Fibroblast of pulmonary artery (primary cell): Measurements from ENCODE around the gene ASB8.
A peak's percentile ranks its signal among the peaks of the same experiment; 100 is the strongest.

Experiments
- DNase-seq: peaks from one replicate; pipeline ENCODE4 v3.0.0-alpha.2; 2010; ENCODE audit warnings: low read depth
- H3K4me3 ChIP-seq: replicated peaks from 2 replicates; pipeline ENCODE4 v1.5.1; 2011; ENCODE audit warnings: low read depth, mild to moderate bottlenecking, control low read depth, low read length, moderate library complexity
- CTCF ChIP-seq: IDR thresholded peaks from 2 replicates; pipeline ENCODE4 v1.5.1; 2011; ENCODE audit warnings: mild to moderate bottlenecking, control low read depth, low read length, inconsistent platforms; ENCODE audit errors: missing control alignments

ASB8 gene

GRCh38 chr12:48183091-48183875 lies 26.0 kb upstream of the ASB8 start, which contains the start of gene CCDC184:
Gene CCDC184 (plus strand): TSS chr12:48183644. CDS start chr12:48184123, 479 bp downstream.
- H3K4me3 ChIP-seq: peak within 1 kb of the TSS; percentile 73
- DNase-seq: peak; percentile 81
- TF ChIP-seq CTCF: peak; percentile 31

DNA sequence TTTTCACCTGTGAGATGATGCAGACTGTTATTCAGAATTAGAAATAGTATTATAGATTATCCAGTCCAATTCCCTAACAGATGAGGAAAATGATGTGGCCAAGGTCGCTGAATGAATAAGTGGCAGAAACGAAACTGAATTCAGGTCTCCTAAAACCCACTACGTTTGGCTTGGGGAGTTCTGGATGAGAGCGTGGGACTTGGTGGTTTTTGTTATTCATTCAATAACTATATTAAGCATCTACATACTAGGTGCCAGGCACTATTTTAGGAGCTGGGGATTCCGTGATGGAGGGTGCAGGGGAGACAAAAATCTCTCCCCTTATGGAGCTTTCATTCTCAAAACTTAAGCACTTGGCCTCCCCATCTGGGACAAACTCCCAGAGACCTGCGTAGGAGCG lies 25.3 kb upstream of the ASB8 start:
- no peak for DNase-seq
- TF ChIP-seq CTCF: no peak
- H3K4me3 ChIP-seq: peak overlapping the region; percentile 73

GRCh38 chr12:48180857-48181495 lies 23.7 kb upstream of the ASB8 start:
- no peak for DNase-seq
- H3K4me3 ChIP-seq: no peak overlapping the region
- no peak for TF ChIP-seq CTCF

DNA sequence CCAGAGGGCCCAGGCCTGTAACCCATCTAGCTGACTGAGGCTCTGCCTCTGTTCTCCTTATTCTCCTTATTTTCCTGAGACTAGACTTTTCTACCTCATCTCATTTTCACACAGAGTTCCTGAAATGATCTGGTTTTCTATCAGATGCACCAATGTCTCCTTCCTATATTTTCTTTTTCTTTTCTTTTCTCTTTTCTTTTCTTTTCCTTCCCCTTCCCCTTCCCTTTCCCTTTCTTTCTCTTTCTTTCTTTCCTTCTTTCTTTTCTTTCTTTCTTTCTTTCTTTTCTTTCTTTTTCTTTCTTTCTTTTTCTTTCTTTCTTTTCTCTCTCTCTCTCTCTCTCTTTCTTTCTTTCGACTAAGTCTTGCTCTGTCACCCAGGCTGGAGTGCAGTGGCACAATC lies 23.1 kb upstream of the ASB8 start:
- TF ChIP-seq CTCF: no peak
- DNase-seq: no peak
- no peak overlapping the region for H3K4me3 ChIP-seq

DNA sequence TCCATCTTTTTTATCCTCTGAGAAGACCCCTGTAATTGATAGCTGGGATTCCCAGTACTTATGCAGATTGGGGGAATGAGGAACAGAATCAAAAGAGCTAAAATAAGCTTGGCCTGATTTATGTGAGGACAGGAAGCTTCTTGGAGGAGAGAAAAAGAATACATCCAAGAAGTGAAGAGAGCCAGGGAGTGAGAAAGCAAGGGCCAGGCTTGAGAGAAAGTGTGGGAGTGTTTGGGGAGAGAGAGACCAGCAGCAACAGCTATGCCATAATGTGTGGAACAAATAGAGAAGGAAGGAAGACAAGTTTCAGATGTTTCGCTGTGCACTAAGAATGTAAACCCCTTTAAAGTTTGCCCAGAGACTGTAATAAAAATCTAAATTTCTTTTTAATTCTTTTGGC lies 22.2 kb upstream of the ASB8 start:
- no peak for TF ChIP-seq CTCF
- no peak overlapping the region for H3K4me3 ChIP-seq
- no peak for DNase-seq

GRCh38 chr12:48177982-48178381 lies 20.7 kb upstream of the ASB8 start:
- TF ChIP-seq CTCF: no peak
- H3K4me3 ChIP-seq: no peak overlapping the region
- no peak for DNase-seq
